HepG2 (cell line): Measurements from ENCODE around the gene HINT2.

Experiments used
- CTCF ChIP-seq: sonication (generic); formaldehyde crosslinking; IDR thresholded peaks from 2 replicates; pipeline ENCODE4 v1.5.0; 2020; ENCODE audit warnings: mild to moderate bottlenecking, missing genetic modification reagents, moderate library complexity
- EZH2 ChIP-seq: conservative IDR thresholded peaks from 2 replicates; pipeline ENCODE4 v1.6.1; 2012; ENCODE audit warnings: mild to moderate bottlenecking, low read depth, low read length, moderate library complexity
- GABPA ChIP-seq, 2 experiments: IDR thresholded peaks; 2 replicates each; pipeline ENCODE4 v1.6.1; 2011 to 2016; ENCODE audit warnings: low read depth in 2 of 2, low read length in 1 of 2, missing biosample characterization in 1 of 2, missing genetic modification characterization in 1 of 2
- GMEB2 ChIP-seq: IDR thresholded peaks from 2 replicates; pipeline ENCODE4 v1.6.1; 2016; ENCODE audit warnings: missing biosample characterization, missing genetic modification reagents, low read depth
- HMG20B ChIP-seq: conservative IDR thresholded peaks from 2 replicates; pipeline ENCODE4 v1.6.1; 2016; ENCODE audit warnings: missing genetic modification reagents, missing compliant biosample characterization
- JUNB ChIP-seq: sonication (generic); formaldehyde crosslinking; IDR thresholded peaks from 2 replicates; pipeline ENCODE4 v1.8.0; 2022; ENCODE audit warnings: missing genetic modification reagents, mild to moderate bottlenecking, borderline replicate concordance
- PBX2 ChIP-seq: IDR thresholded peaks from 2 replicates; pipeline ENCODE4 v1.6.1; 2016; ENCODE audit warnings: control low read depth
- POLR2AphosphoS2 ChIP-seq: IDR thresholded peaks from 2 replicates; pipeline ENCODE4 v1.6.1; 2011; ENCODE audit warnings: low read depth, low read length, improper control_type of control experiment
- TCF7 ChIP-seq: sonication (generic); IDR thresholded peaks from 2 replicates; pipeline ENCODE4 v1.6.1; 2016; ENCODE audit warnings: antibody characterized with exemption, low read depth
- TF ChIP-seq, protein P1 (sequence below): sonication (generic); formaldehyde crosslinking; IDR thresholded peaks from 2 replicates; pipeline ENCODE4 v1.4.0; 2020; ENCODE audit warnings: missing genetic modification reagents

GRCh38 chr9:35795695-35796094 lies 19.1 kb downstream of the HINT2 start:
- TF ChIP-seq PBX2 (CRISPR knock-in tag) (no peak), JUNB (CRISPR knock-in tag) (no peak), CTCF (CRISPR knock-in tag) (no peak), TCF7 (no peak), HMG20B (no peak), EZH2 (no peak), GABPA (IDR thresholded peaks at IDR 0.05; ENCODE audit: low read depth, low read length) (no peak), GABPA (CRISPR knock-in tag; IDR thresholded peaks at IDR 0.05; ENCODE audit: low read depth) (no peak), GMEB2 (CRISPR knock-in tag) (no peak), POLR2AphosphoS2 (no peak)
- TF ChIP-seq, protein P1, sequence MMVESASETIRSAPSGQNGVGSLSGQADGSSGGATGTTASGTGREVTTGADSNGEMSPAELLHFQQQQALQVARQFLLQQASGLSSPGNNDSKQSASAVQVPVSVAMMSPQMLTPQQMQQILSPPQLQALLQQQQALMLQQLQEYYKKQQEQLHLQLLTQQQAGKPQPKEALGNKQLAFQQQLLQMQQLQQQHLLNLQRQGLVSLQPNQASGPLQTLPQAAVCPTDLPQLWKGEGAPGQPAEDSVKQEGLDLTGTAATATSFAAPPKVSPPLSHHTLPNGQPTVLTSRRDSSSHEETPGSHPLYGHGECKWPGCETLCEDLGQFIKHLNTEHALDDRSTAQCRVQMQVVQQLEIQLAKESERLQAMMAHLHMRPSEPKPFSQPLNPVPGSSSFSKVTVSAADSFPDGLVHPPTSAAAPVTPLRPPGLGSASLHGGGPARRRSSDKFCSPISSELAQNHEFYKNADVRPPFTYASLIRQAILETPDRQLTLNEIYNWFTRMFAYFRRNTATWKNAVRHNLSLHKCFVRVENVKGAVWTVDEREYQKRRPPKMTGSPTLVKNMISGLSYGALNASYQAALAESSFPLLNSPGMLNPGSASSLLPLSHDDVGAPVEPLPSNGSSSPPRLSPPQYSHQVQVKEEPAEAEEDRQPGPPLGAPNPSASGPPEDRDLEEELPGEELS = no peak
